ENCODE results near the gene MBNL2. TPM values are rescaled to one million over a fixed set of nuclear protein-coding genes. Genes with fewer than 3 reads are reported as not detected.

Gene MBNL2
- total and polyA plus RNA-seq, 2 of the 4 experiments (the other 2 are of a cell fraction), result 26.9 to 103 TPM

- 21% methylated on average over 2 of the region's 8 CpGs; no CpG with 5 or more reads in 1 of the 2 experiments for WGBS, 2 experiments (ENCODE audit: extremely low coverage in 2 of 2, insufficient read length in 1 of 2)
- intact Hi-C loops (cut with micrococcal nuclease), result no loop called here
- Histone ChIP-seq H3K9me1 (ENCODE audit: insufficient read depth, low read length) (peaks cover 42% of the 10 kb centered on the region), H3K4me1 (ENCODE audit: control insufficient read depth, insufficient read depth, low read length) (peaks cover 30% of the 10 kb centered on the region), H2BK20ac (ENCODE audit: low read depth, low read length) (no peak overlapping the region), H3K9me3 (ENCODE audit: control insufficient read depth, insufficient read depth, low read length) (no peaks in the 10 kb centered on the region), H3K27ac (ENCODE audit: insufficient read depth, low read length) (no peak overlapping the region), H2BK120ac (ENCODE audit: low read depth, low read length) (no peak overlapping the region), H3K4ac (ENCODE audit: low read depth, low read length) (no peak overlapping the region; the same call in 1 of the 2 replicates), H3K36me3 (ENCODE audit: control insufficient read depth, insufficient read depth, low read length) (peaks cover 9% of the 10 kb centered on the region), H3K23ac (ENCODE audit: low read depth, low read length) (no peak overlapping the region; the same call in 1 of the 2 replicates), H3K4me2 (ENCODE audit: low read depth, low read length) (no peak overlapping the region), H4K20me1 (ENCODE audit: insufficient read depth, low read length) (peaks cover 76% of the 10 kb centered on the region), H3K79me1 (ENCODE audit: low read depth in 1 of 2, low read length in 2 of 2) (peaks cover 27 to 85% of the 10 kb centered on the region in 2 experiments), H3K14ac (replicated peaks; ENCODE audit: low read depth, low read length) (0 out of 2 replicates have a peak overlapping the region, but pooled peaks have one; percentile 14), H3K18ac (ENCODE audit: low read depth, low read length) (no peak overlapping the region), H2BK15ac (ENCODE audit: low read depth, low read length) (no peak overlapping the region), H3K4me3 (ENCODE audit: insufficient read depth, low read depth, low read length) (no peak overlapping the region), H3K27me3 (ENCODE audit: control insufficient read depth, insufficient read depth, low read length) (no peaks in the 10 kb centered on the region), H2AFZ (replicated peaks; ENCODE audit: low read length, poor library complexity) (no peak overlapping the region), H3K9ac (ENCODE audit: low read depth, low read length) (no peak overlapping the region), H4K8ac (ENCODE audit: low read depth in 2 of 2, low read length in 2 of 2) (no peak overlapping the region), H2AK9ac (replicated peaks; ENCODE audit: low read depth, low read length, poor library complexity) (no peak overlapping the region), H4K5ac (ENCODE audit: low read depth, low read length) (no peak overlapping the region), H2BK5ac (ENCODE audit: low read depth, low read length, poor library complexity, severe bottlenecking) (no peak overlapping the region), H3K56ac (ENCODE audit: extremely low read depth, insufficient read depth, low read length) (no peak overlapping the region), H2AK5ac (ENCODE audit: low read depth, low read length) (0 out of 2 replicates have a peak overlapping the region, but pooled peaks have one; percentile 2), H4K91ac (ENCODE audit: insufficient read depth, low read depth, low read length) (no peak overlapping the region; the same call in 1 of the 2 replicates)
- dilution Hi-C loops (cut with HindIII; ENCODE audit: low sequenced_read_pairs, unreplicated experiment), result no loop called here
- no TSS peak for BruUV-seq (replicated peaks)
- POLR2A ChIA-PET (ENCODE audit: unreplicated experiment), result interaction anchor here (0.8 kb wide), 1 partner anchor 9 kb away, joined by 4 read pairs; no protein-coding TSS in a partner anchor
- CTCF ChIA-PET, result no interaction called here
- DNase-seq (no peak), ATAC-seq (ENCODE audit: low read depth) (no peak)
- in situ Hi-C loops (cut with MboI; ENCODE audit: low sequenced_read_pairs), result no loop called here
- TF ChIP-seq FOS (IDR thresholded peaks at IDR 0.05; ENCODE audit: low read depth, low read length), result no peak
- TF ChIP-seq USF2 (IDR thresholded peaks at IDR 0.05; ENCODE audit: low read depth, low read length), result no peak
- no peak for TF ChIP-seq RFX5 (IDR thresholded peaks at IDR 0.05; ENCODE audit: low read depth, low read length)
- TF ChIP-seq CTCF (conservative IDR thresholded peaks at IDR 0.05; ENCODE audit: low read depth, low read length), result no peak
- TF ChIP-seq SMC3 (IDR thresholded peaks at IDR 0.05; ENCODE audit: low read depth, low read length), result no peak
These were observed 18.9 kb downstream of the MBNL2 start for GRCh38 chr13:97240788-97241734.

All from IMR-90 (cell line).